ENCODE results near the gene TMEM233.
A peak's percentile ranks its signal among the peaks of the same experiment; 100 is the strongest.
"Not testable (repeated sequence)": the region's sequence is repeated elsewhere in the genome, so short reads cannot be mapped to it uniquely, and the experiment has no call there.

The TMEM233 gene

GRCh38 chr12:119613319-119613936, 19.9 kb downstream of the TMEM233 start:
- DNase-seq, result no peak

DNA sequence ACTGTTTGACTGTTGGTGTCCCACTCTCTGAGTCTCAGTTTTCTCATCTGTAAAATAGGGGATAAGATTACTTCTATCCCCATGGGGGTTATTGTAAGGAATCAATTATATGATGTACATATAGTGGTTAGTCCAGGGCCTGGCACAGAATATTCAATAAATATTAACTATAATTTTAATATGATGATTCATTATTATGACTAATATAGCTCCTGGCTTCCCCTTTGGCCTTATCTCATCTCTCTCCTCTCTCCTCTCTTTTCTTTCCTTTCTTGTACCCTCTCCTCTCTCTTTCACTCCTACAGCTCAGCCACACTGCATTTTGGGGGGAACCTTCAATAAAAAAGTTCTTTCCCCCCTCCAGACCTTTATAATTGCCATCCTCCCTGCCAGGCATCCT, 21.1 kb downstream of the TMEM233 start:
- DNase-seq, result no peak

- no peak for DNase-seq
Observed at GRCh38 chr12:119615518-119616475, 22.2 kb downstream of the TMEM233 start.

- not testable (repeated sequence) for DNase-seq
Observed at GRCh38 chr12:119618328-119618896, 24.8 kb downstream of the TMEM233 start.

- no peak for DNase-seq
Observed at GRCh38 chr12:119620490-119620889, 26.9 kb downstream of the TMEM233 start.

DNA sequence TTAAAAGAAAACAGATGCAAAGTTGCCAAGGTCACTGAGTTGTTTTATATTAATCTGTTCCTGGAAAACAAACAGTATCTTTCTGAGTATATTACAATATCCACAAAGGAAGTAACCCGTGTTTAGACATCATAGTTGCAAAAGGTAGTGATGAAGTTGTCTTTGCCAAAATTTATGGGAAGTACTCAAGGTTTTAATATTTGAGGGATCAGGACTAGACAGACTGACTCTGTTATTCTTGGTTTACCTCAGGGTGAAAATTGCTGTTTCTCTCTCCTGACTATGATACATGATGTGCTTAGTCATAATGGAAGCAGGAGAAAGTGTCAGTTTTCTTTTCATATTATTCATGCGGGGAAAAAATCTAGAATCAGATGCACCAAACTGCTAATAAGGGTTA, 28.3 kb downstream of the TMEM233 start:
- DNase-seq, result no peak

GRCh38 chr12:119624966-119625365, 31.4 kb downstream of the TMEM233 start:
- no peak for DNase-seq

DNA sequence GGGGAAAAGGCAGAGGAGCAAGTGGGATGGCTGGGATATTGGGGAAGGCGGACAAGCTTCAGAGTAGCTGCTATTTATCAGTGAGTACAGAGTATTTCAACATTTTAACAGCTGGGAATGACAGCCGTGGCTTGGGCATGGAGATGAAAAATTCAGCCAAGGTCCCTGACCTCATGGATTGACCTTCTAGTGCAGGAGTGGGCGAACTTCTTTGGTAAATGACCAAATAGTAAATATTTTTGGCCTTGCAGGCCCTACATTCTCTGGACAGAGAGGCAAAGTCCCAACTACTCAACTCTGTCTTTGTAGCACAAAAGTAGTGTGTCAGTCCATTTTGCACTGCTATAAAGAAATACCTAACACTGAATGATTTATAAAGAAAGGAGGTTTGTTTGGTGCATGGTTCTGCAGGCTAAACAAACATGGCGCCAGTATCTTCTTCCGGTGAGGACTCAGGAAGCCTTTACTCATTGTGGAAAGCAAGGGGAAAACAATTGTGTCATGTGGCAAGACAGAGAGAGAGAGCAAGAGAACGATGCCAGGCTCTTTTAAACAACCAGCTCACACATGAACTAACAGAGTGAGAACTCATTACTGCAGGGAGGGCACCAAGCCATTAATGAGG, 33.6 kb downstream of the TMEM233 start:
- no peak for DNase-seq

- DNase-seq, result no peak
Observed at GRCh38 chr12:119627686-119628085, 34.1 kb downstream of the TMEM233 start.

DNA sequence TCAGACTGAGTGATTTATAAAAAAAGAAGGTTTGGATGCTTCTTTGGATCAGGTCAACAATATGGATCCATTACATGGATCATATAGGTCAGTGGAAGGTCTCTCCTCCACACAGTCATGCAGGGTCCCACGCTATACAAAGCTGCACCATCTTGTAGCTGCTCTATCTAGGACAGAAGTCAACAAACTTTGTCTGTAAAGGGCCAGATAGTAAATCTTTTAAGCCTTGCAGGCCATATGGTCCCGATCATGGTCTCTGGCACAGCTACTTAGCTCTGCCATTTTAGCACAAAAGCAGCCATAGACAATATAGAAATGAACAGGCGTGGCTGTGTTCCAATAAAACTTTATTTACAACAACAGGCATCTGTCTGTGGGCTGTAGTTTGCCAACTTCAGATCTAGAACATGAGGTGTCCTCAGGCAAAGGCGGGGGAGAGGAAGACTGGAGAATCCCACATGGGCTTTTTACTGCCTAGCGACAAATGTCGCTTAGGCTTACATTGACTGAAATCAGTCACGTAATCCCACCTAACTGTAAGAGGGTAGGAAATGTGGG, 36.7 kb downstream of the TMEM233 start:
- no peak for DNase-seq

DNA sequence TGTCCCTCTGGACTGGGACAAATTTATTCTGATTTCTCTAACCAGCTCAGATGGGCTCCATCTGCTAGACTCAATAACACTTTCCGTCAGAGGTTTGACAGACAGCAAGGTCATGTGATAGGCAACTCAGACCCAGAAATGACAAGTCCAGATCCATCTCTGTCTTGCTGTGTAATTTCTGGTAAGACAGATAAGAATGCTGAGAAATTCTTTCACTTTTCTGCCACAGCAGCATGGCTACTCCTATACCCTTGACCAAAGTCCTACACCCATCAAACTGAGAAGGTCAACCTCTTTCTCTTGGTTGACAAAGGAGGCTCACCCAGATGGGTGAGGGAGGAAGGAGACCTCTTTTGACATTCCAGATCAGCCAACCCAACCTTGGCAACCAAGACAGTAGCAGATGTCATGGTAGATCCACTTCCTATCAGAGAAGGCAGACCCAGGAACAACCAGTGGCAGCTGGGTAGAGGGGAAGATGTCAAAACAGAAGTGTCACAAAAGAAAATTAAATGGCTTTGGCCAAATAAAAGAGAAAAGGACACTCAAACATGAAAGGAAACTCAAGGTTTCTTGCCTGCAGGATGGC, 37.5 kb downstream of the TMEM233 start:
- no peak for DNase-seq

- DNase-seq, result no peak
Observed at GRCh38 chr12:119631930-119632678, 38.5 kb downstream of the TMEM233 start.

GRCh38 chr12:119634743-119635142, 41.2 kb downstream of the TMEM233 start:
- DNase-seq, result no peak

GRCh38 chr12:119642986-119643385, 49.4 kb downstream of the TMEM233 start:
- no peak for DNase-seq

- DNase-seq, result no peak
Observed at GRCh38 chr12:119644930-119645329, 51.4 kb downstream of the TMEM233 start.

GRCh38 chr12:119645535-119646059, 52.0 kb downstream of the TMEM233 start:
- no peak for DNase-seq

DNA sequence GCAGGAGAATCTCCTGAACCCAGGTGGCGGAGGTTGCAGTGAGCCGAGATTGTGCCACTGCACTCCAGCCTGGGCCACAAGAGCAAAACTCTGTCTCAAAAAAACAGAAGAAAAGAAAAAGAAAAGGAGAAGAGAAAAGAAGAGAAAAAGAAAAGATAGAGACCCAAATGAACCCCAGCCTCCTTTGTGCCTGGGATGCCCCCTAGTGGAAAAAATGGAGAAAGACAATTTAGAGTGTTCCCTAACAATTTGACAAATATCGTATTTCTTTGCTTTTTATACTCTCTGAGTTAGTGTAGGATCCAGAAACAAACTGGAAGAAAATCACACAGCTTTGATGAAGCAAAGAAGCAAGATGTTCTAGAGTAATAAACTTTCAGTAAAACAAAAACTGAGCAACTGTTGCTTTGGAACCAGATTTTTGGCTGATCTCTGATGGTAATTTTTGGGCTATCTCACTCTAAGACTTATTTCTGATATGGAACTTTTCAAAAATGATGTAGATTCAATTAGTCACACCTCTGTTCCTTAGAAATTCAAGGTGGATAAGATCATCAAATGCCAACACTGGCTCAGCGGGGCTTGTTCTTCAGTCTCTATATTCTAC, 55.7 kb downstream of the TMEM233 start:
- no peak for DNase-seq

DNA sequence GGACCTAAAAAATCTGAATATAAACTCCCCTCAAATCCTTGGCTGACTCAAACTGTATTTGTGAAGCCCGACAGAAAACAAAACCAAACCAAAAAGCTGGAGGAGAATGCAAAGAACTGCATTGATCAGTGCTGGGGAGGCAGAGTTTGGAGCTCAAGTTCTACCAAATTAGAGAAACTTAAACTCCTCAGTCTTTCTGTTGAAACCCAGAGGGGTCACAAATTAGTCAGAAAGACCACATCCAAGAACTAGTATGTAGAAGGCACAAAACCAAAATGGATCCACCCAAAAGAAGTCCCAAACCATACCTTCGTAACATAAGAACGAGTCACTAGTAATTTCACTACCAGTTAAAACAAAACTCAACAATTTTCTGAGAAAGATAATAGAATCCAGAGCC, 59.1 kb downstream of the TMEM233 start:
- no peak for DNase-seq

DNA sequence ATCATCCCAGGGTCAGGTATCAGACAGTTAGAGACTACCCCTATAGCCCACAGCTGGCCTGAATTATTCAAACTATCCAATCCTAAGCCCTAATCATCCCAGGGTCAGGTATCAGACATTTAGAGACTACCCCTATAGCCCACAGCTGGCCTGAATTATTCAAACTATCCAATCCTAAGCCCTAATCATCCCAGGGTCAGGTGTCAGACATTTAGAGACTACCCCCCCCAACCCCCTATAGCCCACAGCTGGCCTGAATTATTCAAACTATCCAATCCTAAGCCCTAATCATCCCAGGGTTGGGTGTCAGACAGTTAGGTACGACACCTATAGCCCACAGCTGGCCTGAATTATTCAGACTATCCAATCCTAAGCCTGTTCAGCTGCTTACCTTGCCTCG, 63.4 kb downstream of the TMEM233 start:
- not testable (repeated sequence) for DNase-seq

DNA sequence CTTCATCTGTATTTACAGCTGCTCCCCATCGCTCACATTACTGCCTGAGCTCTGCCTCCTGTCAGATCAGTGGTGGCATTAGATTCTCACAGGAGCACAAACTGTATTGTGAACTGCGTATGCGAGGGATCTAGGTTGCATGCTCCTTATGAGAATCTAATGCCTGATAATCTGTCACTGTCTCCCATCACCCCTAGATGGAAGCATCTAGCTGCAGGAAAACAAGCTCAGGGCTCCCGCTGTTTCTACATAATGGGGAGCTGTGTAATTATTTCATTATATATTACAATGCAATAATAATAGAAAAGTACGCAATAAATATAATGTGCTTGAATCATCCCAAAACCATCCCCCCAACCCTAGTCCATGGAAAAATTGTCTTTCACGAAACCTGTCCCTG, 64.6 kb downstream of the TMEM233 start:
- DNase-seq, result not testable (repeated sequence)

GRCh38 chr12:119659289-119659897, 65.8 kb downstream of the TMEM233 start:
- DNase-seq, result peak; percentile 76
